SK-N-SH (cell line): ENCODE data around the gene RAD1. TPM values are rescaled to one million over a fixed set of nuclear protein-coding genes. Genes with fewer than 3 reads are reported as not detected.

Experiments used
- CTCF ChIA-PET: fragments of 300-600, 350-600 bp; formaldehyde crosslinking; extraction: SDS; loops from one replicate; lab custom pipeline; 2021; lab: Yijun Ruan, JAX
- POLR2A ChIA-PET: fragments of 350-600 bp; sonication (Branson Sonifier 250); formaldehyde crosslinking; extraction: SDS; loops from one replicate; lab custom pipeline; 2020; ENCODE audit warnings: antibody characterized with exemption, inconsistent platforms; lab: Yijun Ruan, JAX
- DNase-seq: peaks from one replicate; pipeline ENCODE4 v3.0.0; 2012
- H2AFZ ChIP-seq: fragments of 200-600 bp; sonication (generic); 2 replicates; pipeline ENCODE4 v1.8.1; 2016; ENCODE audit warnings: antibody characterized with exemption, mild to moderate bottlenecking, low read depth
- H3F3A ChIP-seq: fragments of 200-600 bp; sonication (generic); replicated peaks from 2 replicates; pipeline ENCODE3; 2016; ENCODE audit warnings: antibody characterized with exemption, mild to moderate bottlenecking; ENCODE audit not compliant: insufficient read depth
- H3K27ac ChIP-seq, 2 experiments: fragments of 200-500 bp in 1 of 2; fragments of 200-600 bp in 1 of 2; sonication (Bioruptor generic) in 1 of 2; sonication (generic), shearing (Covaris generic) in 1 of 2; 2 replicates each; pipeline versions ENCODE4 v1.5.1 to v1.6.1; 2014 to 2016; ENCODE audit warnings: low read depth in 2 of 2, inconsistent platforms in 1 of 2, low read length in 1 of 2, mild to moderate bottlenecking in 1 of 2, mixed read lengths in 1 of 2
- H3K27me3 ChIP-seq: fragments of 200-600 bp; sonication (generic), shearing (Covaris generic); 2 replicates; pipeline ENCODE4 v1.6.1; 2016; ENCODE audit warnings: mixed run types; ENCODE audit not compliant: insufficient read depth
- H3K36me3 ChIP-seq, 2 experiments: fragments of 200-500 bp in 1 of 2; fragments of 200-600 bp in 1 of 2; sonication (Bioruptor generic) in 1 of 2; sonication (generic) in 1 of 2; replicated peaks in 1 of 2; 2 replicates each; pipeline versions ENCODE3 to v1.5.1; 2014 to 2016; ENCODE audit warnings: low read length in 1 of 2, mild to moderate bottlenecking in 1 of 2; ENCODE audit not compliant: insufficient read depth in 2 of 2, control insufficient read depth in 1 of 2
- H3K4me1 ChIP-seq, 2 experiments: fragments of 200-500 bp in 1 of 2; fragments of 200-600 bp in 1 of 2; sonication (Bioruptor generic) in 1 of 2; sonication (generic), shearing (Covaris generic) in 1 of 2; 2 replicates each; pipeline versions ENCODE4 v1.5.1 to v1.6.1; 2014 to 2016; ENCODE audit warnings: low read depth in 1 of 2, low read length in 1 of 2, mixed run types in 1 of 2; ENCODE audit not compliant: insufficient read depth in 2 of 2, control insufficient read depth in 1 of 2
- H3K4me2 ChIP-seq: fragments of 200-600 bp; sonication (generic), shearing (Covaris generic); 2 replicates; pipeline ENCODE4 v1.6.1; 2017; ENCODE audit warnings: mixed run types
- H3K4me3 ChIP-seq, 2 experiments: fragments of 200-500 bp in 1 of 2; fragments of 200-600 bp in 1 of 2; sonication (Bioruptor generic) in 1 of 2; sonication (generic), shearing (Covaris generic) in 1 of 2; 2 replicates each; pipeline versions ENCODE4 v1.5.1 to v1.8.1; 2014 to 2016; ENCODE audit warnings: low read depth in 2 of 2, inconsistent platforms in 1 of 2, low read length in 1 of 2, mild to moderate bottlenecking in 1 of 2, mixed read lengths in 1 of 2, moderate library complexity in 1 of 2
- H3K79me2 ChIP-seq: fragments of 200-600 bp; sonication (generic); 2 replicates; pipeline ENCODE4 v1.8.1; 2017; ENCODE audit warnings: mild to moderate bottlenecking; ENCODE audit not compliant: insufficient read depth
- H3K9ac ChIP-seq: fragments of 200-600 bp; sonication (generic); 2 replicates; pipeline ENCODE4 v1.6.1; 2017; ENCODE audit warnings: mixed run types
- H3K9me2 ChIP-seq: fragments of 200-600 bp; sonication (generic); 2 replicates; pipeline ENCODE4 v1.6.1; 2017; ENCODE audit warnings: mixed run types
- H3K9me3 ChIP-seq: fragments of 200-600 bp; sonication (generic); 2 replicates; pipeline ENCODE4 v1.6.1; 2017; ENCODE audit warnings: mixed run types, mild to moderate bottlenecking, moderate library complexity
- H4K20me1 ChIP-seq: fragments of 200-600 bp; sonication (generic); 2 replicates; pipeline ENCODE4 v1.6.1; 2017; ENCODE audit warnings: mild to moderate bottlenecking, mixed run types; ENCODE audit not compliant: insufficient read depth
- CHD2 ChIP-seq: fragments of 150-350 bp; IDR thresholded peaks from 2 replicates; pipeline ENCODE4 v1.6.1; 2018; ENCODE audit warnings: low read length; ENCODE audit not compliant: partially characterized antibody
- EZH2phosphoT487 ChIP-seq: fragments of 200-600 bp; sonication (generic); IDR thresholded peaks from 2 replicates; pipeline ENCODE4 v1.6.1; 2017; ENCODE audit warnings: low read depth, mixed run types, mild to moderate bottlenecking, antibody characterized with exemption, moderate library complexity, borderline replicate concordance
- FOSL2 ChIP-seq: IDR thresholded peaks from 2 replicates; pipeline ENCODE4 v1.4.0; 2012; ENCODE audit warnings: low read depth, mild to moderate bottlenecking, moderate library complexity, borderline replicate concordance
- FOXM1 ChIP-seq: IDR thresholded peaks from 2 replicates; pipeline ENCODE4 v1.4.0; 2012; ENCODE audit warnings: low read depth, mild to moderate bottlenecking
- GABPA ChIP-seq: IDR thresholded peaks from 2 replicates; pipeline ENCODE4 v1.4.0; 2012; ENCODE audit warnings: low read depth, mild to moderate bottlenecking
- GATA2 ChIP-seq: sonication (generic); formaldehyde crosslinking; IDR thresholded peaks from 2 replicates; pipeline ENCODE4 v1.5.0; 2020; ENCODE audit warnings: mild to moderate bottlenecking, missing genetic modification reagents
- IRF3 ChIP-seq: fragments of 150-350 bp; IDR thresholded peaks from 2 replicates; pipeline ENCODE4 v1.6.1; 2016; ENCODE audit warnings: mild to moderate bottlenecking, low read depth, low read length
- JUND ChIP-seq: IDR thresholded peaks from 2 replicates; pipeline ENCODE4 v1.4.0; 2012
- NFIC ChIP-seq: IDR thresholded peaks from 2 replicates; pipeline ENCODE4 v1.4.0; 2012; ENCODE audit warnings: borderline replicate concordance
- POLR2AphosphoS5 ChIP-seq: IDR thresholded peaks from 2 replicates; pipeline ENCODE4 v1.6.1; 2012; ENCODE audit warnings: low read depth, low read length
- RAD21 ChIP-seq: IDR thresholded peaks from 2 replicates; pipeline ENCODE4 v1.6.1; 2012; ENCODE audit warnings: mild to moderate bottlenecking, low read length
- RCOR1 ChIP-seq: fragments of 150-350 bp; IDR thresholded peaks from 2 replicates; pipeline ENCODE4 v1.6.1; 2017; ENCODE audit warnings: antibody characterized with exemption, low read length
- RXRA ChIP-seq: IDR thresholded peaks from 2 replicates; pipeline ENCODE4 v1.4.0; 2012; ENCODE audit warnings: low read depth, mild to moderate bottlenecking, borderline replicate concordance
- SMC3 ChIP-seq: IDR thresholded peaks from 2 replicates; pipeline ENCODE4 v1.6.1; 2012; ENCODE audit warnings: low read depth, low read length, improper control_type of control experiment
- TAF1 ChIP-seq: IDR thresholded peaks from 2 replicates; pipeline ENCODE4 v1.6.1; 2012; ENCODE audit warnings: low read depth, mild to moderate bottlenecking, low read length, moderate library complexity, borderline replicate concordance
- USF2 ChIP-seq: fragments of 150-350 bp; IDR thresholded peaks from 2 replicates; pipeline ENCODE4 v1.6.1; 2017; ENCODE audit warnings: antibody characterized with exemption, low read length, low read depth, borderline replicate concordance
- ZBTB33 ChIP-seq: IDR thresholded peaks from 2 replicates; pipeline ENCODE4 v1.4.0; 2012; ENCODE audit warnings: low read depth, borderline replicate concordance
- WGBS: methylation state at CpG from one replicate; pipeline ENCODE4 v1.1.6; 2017; ENCODE audit warnings: low lambda C conversion rate; 5-methylcytosine and 5-hydroxymethylcytosine counted together
- polyA plus RNA-seq, 3 experiments: library from polyadenylated mRNA; depleted of rRNA; stranded (reverse); fragments of >200 nt; gene quantifications; 2 replicates each; pipeline ENCODE4 v1.2.3, GENCODE V29; 2012
- TF ChIP-seq, protein P1 (sequence below): IDR thresholded peaks from 2 replicates; pipeline ENCODE4; 2012

Gene RAD1
- polyA plus RNA-seq, 1 of the 3 experiments (the other 2 are of a cell fraction), result 21.2 TPM

- TF ChIP-seq GATA2 (CRISPR knock-in tag) (no peak), USF2 (no peak), CHD2 (no peak), RAD21 (no peak), RXRA (no peak), FOXM1 (no peak), SMC3 (no peak), TAF1 (no peak), JUND (no peak), POLR2AphosphoS5 (no peak), GABPA (no peak), ZBTB33 (no peak), RCOR1 (no peak), IRF3 (no peak), FOSL2 (no peak), NFIC (no peak), EZH2phosphoT487 (no peak)
- TF ChIP-seq, protein P1, sequence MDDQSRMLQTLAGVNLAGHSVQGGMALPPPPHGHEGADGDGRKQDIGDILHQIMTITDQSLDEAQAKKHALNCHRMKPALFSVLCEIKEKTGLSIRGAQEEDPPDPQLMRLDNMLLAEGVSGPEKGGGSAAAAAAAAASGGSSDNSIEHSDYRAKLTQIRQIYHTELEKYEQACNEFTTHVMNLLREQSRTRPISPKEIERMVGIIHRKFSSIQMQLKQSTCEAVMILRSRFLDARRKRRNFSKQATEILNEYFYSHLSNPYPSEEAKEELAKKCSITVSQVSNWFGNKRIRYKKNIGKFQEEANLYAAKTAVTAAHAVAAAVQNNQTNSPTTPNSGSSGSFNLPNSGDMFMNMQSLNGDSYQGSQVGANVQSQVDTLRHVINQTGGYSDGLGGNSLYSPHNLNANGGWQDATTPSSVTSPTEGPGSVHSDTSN, result no peak
- TF ChIP-seq, all 33 proteins: peak for 0
- H3K36me3 ChIP-seq, result peaks cover 48 to 53% of the 10 kb centered on the region in 2 experiments
- ChIA-PET CTCF (interaction anchor here (1.9 kb wide), 1 partner anchor 32 kb away, joined by 4 read pairs; no protein-coding TSS in a partner anchor), POLR2A (interaction anchor here (0.7 kb wide), 1 partner anchor 1316 kb away, joined by 3 read pairs; no protein-coding TSS in a partner anchor)
- no peak overlapping the region for H3K27ac ChIP-seq
- no peak overlapping the region for H2AFZ ChIP-seq
- H3K9me3 ChIP-seq, result no peaks in the 10 kb centered on the region
- no peaks in the 10 kb centered on the region for H4K20me1 ChIP-seq
- no peak overlapping the region for H3K9ac ChIP-seq
- peaks cover 56% of the 10 kb centered on the region for H3F3A ChIP-seq
- peaks cover 6 to 13% of the 10 kb centered on the region in 2 experiments; a peak in 3 of 4 replicates for H3K4me1 ChIP-seq
- H3K4me2 ChIP-seq, result no peak overlapping the region
- H3K27me3 ChIP-seq, result no peaks in the 10 kb centered on the region
- DNase-seq, result no peak
- no peak overlapping the region for H3K4me3 ChIP-seq
- WGBS, result 87% methylated on average over 3 of the region's 3 CpGs
- H3K9me2 ChIP-seq, result no peaks in the 10 kb centered on the region
- peaks cover 30% of the 10 kb centered on the region for H3K79me2 ChIP-seq
These were observed 11.1 kb upstream of the RAD1 start for GRCh38 chr5:34926318-34926888.
